Measurements from ENCODE around the gene PPP1R9A.

The PPP1R9A gene

GRCh38 chr7:94933256-94933990 lies 26.0 kb downstream of the PPP1R9A start:
- no peak overlapping the region for H4K91ac ChIP-seq (ENCODE audit: low read depth, low read length, poor library complexity)
- no peaks in the 10 kb centered on the region for H3K79me1 ChIP-seq (ENCODE audit: low read depth, low read length)
- no CpG with 5 or more reads among the region's 3 CpGs for WGBS, 2 donors (ENCODE audit: extremely low coverage in 2 of 2, insufficient read length in 2 of 2, insufficient replicate concordance in 1 of 2)
- no peak overlapping the region for H3K4me3 ChIP-seq (ENCODE audit: low read length in 2 of 2)
- H3K9ac ChIP-seq (ENCODE audit: low read depth, low read length, poor library complexity), result no peak overlapping the region
- no peak overlapping the region for H2AFZ ChIP-seq (ENCODE audit: low read length)
- H3K36me3 ChIP-seq (replicated peaks in 1 of 2; ENCODE audit: control insufficient read depth in 2 of 2, insufficient read depth in 2 of 2, low read length in 2 of 2), result no peaks in the 10 kb centered on the region
- H3K14ac ChIP-seq (ENCODE audit: low read length), result no peak overlapping the region
- no peak overlapping the region for H3K4me2 ChIP-seq (ENCODE audit: insufficient read depth, low read length, poor library complexity, severe bottlenecking)
- no peak overlapping the region for H3K4ac ChIP-seq (ENCODE audit: low read length)
- H3K18ac ChIP-seq (ENCODE audit: low read length), result no peak overlapping the region
- no peak overlapping the region for H3K27ac ChIP-seq (replicated peaks; ENCODE audit: low read length)
- H2BK120ac ChIP-seq (ENCODE audit: low read depth, low read length), result no peak overlapping the region
- H3K23ac ChIP-seq (ENCODE audit: low read depth, low read length, poor library complexity), result no peak overlapping the region
- H2AK5ac ChIP-seq (ENCODE audit: low read depth, low read length), result no peak overlapping the region
- H2BK15ac ChIP-seq (ENCODE audit: low read length), result no peak overlapping the region
- H3K9me3 ChIP-seq (replicated peaks in 1 of 2; ENCODE audit: control insufficient read depth in 2 of 2, insufficient read depth in 1 of 2, low read depth in 1 of 2, low read length in 2 of 2), result no peaks in the 10 kb centered on the region
- H4K8ac ChIP-seq (ENCODE audit: low read depth, low read length), result no peak overlapping the region
- no peaks in the 10 kb centered on the region for H3K4me1 ChIP-seq (ENCODE audit: control insufficient read depth in 2 of 2, insufficient read depth in 1 of 2, low read depth in 1 of 2, low read length in 2 of 2)
- no peak for DNase-seq (ENCODE audit: low spot score)
- H2BK5ac ChIP-seq (ENCODE audit: low read length), result no peak overlapping the region
- H2BK12ac ChIP-seq (ENCODE audit: low read length), result no peak overlapping the region
- no peaks in the 10 kb centered on the region for H3K27me3 ChIP-seq (ENCODE audit: control insufficient read depth in 3 of 3, insufficient read depth in 3 of 3, low read depth in 1 of 3, low read length in 3 of 3)

GRCh38 chr7:94939395-94939794 lies 32.0 kb downstream of the PPP1R9A start:
- H3K27ac ChIP-seq (replicated peaks; ENCODE audit: low read length), result no peak overlapping the region
- H3K4me3 ChIP-seq (ENCODE audit: low read length in 2 of 2), result no peak overlapping the region
- no peak overlapping the region for H2BK5ac ChIP-seq (ENCODE audit: low read length)
- H3K4me2 ChIP-seq (ENCODE audit: insufficient read depth, low read length, poor library complexity, severe bottlenecking), result no peak overlapping the region
- H3K79me1 ChIP-seq (ENCODE audit: low read depth, low read length), result no peaks in the 10 kb centered on the region
- H2AFZ ChIP-seq (ENCODE audit: low read length), result no peak overlapping the region
- H3K36me3 ChIP-seq (replicated peaks in 1 of 2; ENCODE audit: control insufficient read depth in 2 of 2, insufficient read depth in 2 of 2, low read length in 2 of 2), result no peaks in the 10 kb centered on the region
- no peak for DNase-seq (ENCODE audit: low spot score)
- no peak overlapping the region for H2BK12ac ChIP-seq (ENCODE audit: low read length)
- H2BK120ac ChIP-seq (ENCODE audit: low read depth, low read length), result no peak overlapping the region
- no peak overlapping the region for H3K9ac ChIP-seq (ENCODE audit: low read depth, low read length, poor library complexity)
- H2BK15ac ChIP-seq (ENCODE audit: low read length), result no peak overlapping the region
- H3K9me3 ChIP-seq (replicated peaks in 1 of 2; ENCODE audit: control insufficient read depth in 2 of 2, insufficient read depth in 1 of 2, low read depth in 1 of 2, low read length in 2 of 2), result no peaks in the 10 kb centered on the region
- no peak overlapping the region for H3K4ac ChIP-seq (ENCODE audit: low read length)
- no peaks in the 10 kb centered on the region for H3K27me3 ChIP-seq (ENCODE audit: control insufficient read depth in 3 of 3, insufficient read depth in 3 of 3, low read depth in 1 of 3, low read length in 3 of 3)
- no peak overlapping the region for H4K91ac ChIP-seq (ENCODE audit: low read depth, low read length, poor library complexity)
- H4K8ac ChIP-seq (ENCODE audit: low read depth, low read length), result no peak overlapping the region
- no peak overlapping the region for H2AK5ac ChIP-seq (ENCODE audit: low read depth, low read length)
- H3K23ac ChIP-seq (ENCODE audit: low read depth, low read length, poor library complexity), result no peak overlapping the region
- no peak overlapping the region for H3K18ac ChIP-seq (ENCODE audit: low read length)
- no peaks in the 10 kb centered on the region for H3K4me1 ChIP-seq (ENCODE audit: control insufficient read depth in 2 of 2, insufficient read depth in 1 of 2, low read depth in 1 of 2, low read length in 2 of 2)
- no peak overlapping the region for H3K14ac ChIP-seq (ENCODE audit: low read length)

GRCh38 chr7:94940241-94940640 lies 32.8 kb downstream of the PPP1R9A start:
- Histone ChIP-seq H3K9ac (ENCODE audit: low read depth, low read length, poor library complexity) (no peak overlapping the region), H2BK15ac (ENCODE audit: low read length) (no peak overlapping the region), H2BK120ac (ENCODE audit: low read depth, low read length) (no peak overlapping the region), H3K27me3 (ENCODE audit: control insufficient read depth in 3 of 3, insufficient read depth in 3 of 3, low read depth in 1 of 3, low read length in 3 of 3) (no peaks in the 10 kb centered on the region), H3K36me3 (replicated peaks in 1 of 2; ENCODE audit: control insufficient read depth in 2 of 2, insufficient read depth in 2 of 2, low read length in 2 of 2) (no peaks in the 10 kb centered on the region), H3K4me3 (ENCODE audit: low read length in 2 of 2) (no peak overlapping the region), H2BK5ac (ENCODE audit: low read length) (no peak overlapping the region), H2BK12ac (ENCODE audit: low read length) (no peak overlapping the region), H2AFZ (ENCODE audit: low read length) (no peak overlapping the region), H3K14ac (ENCODE audit: low read length) (no peak overlapping the region), H4K91ac (ENCODE audit: low read depth, low read length, poor library complexity) (no peak overlapping the region), H2AK5ac (ENCODE audit: low read depth, low read length) (no peak overlapping the region), H3K79me1 (ENCODE audit: low read depth, low read length) (no peaks in the 10 kb centered on the region), H3K23ac (ENCODE audit: low read depth, low read length, poor library complexity) (no peak overlapping the region), H3K4me2 (ENCODE audit: insufficient read depth, low read length, poor library complexity, severe bottlenecking) (no peak overlapping the region), H4K8ac (ENCODE audit: low read depth, low read length) (no peak overlapping the region), H3K4ac (ENCODE audit: low read length) (no peak overlapping the region), H3K4me1 (ENCODE audit: control insufficient read depth in 2 of 2, insufficient read depth in 1 of 2, low read depth in 1 of 2, low read length in 2 of 2) (no peaks in the 10 kb centered on the region), H3K27ac (replicated peaks; ENCODE audit: low read length) (no peak overlapping the region), H3K9me3 (replicated peaks in 1 of 2; ENCODE audit: control insufficient read depth in 2 of 2, insufficient read depth in 1 of 2, low read depth in 1 of 2, low read length in 2 of 2) (no peaks in the 10 kb centered on the region), H3K18ac (ENCODE audit: low read length) (no peak overlapping the region)
- DNase-seq (ENCODE audit: low spot score), result no peak

DNA sequence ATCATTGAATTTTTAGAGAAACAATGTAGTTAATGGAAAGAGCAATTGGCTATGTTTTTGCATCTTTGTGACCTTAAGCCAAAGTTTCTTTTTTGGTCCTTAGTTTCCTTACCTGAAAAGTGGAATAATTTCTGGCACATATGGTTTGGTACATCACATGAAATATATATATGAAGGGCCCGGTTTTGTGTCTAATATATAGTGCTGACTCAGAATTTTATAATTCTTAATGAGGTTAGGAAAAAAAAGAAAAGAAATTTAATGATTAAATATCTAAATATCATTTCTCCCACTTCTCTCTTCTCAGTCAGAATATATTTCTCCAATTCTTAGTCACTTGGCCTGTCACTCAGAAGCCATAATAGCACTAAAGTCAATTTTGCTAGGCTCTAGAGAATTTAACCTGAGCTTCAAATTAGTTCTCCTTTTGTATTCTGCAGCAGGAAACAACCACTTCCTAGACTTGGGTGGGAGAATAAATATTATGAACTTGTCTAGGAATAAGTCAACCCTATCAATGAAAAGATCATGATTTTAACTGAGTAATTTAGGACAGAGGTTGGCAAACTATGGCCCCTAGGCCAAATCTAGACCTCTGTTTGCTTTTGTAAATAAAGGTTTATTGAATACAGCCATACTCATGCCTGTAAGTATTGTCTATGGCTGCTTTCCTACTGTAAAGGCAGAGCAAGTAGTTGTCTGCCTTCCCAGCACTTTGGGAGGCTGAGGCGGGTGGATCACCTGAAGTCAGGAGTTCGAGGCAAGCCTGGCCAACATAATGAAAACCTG lies 34.6 kb downstream of the PPP1R9A start:
- no peaks in the 10 kb centered on the region for H3K27me3 ChIP-seq (ENCODE audit: control insufficient read depth in 3 of 3, insufficient read depth in 3 of 3, low read depth in 1 of 3, low read length in 3 of 3)
- no peak overlapping the region for H3K27ac ChIP-seq (replicated peaks; ENCODE audit: low read length)
- no peak overlapping the region for H3K4ac ChIP-seq (ENCODE audit: low read length)
- no peak for DNase-seq (ENCODE audit: low spot score)
- H3K23ac ChIP-seq (ENCODE audit: low read depth, low read length, poor library complexity), result no peak overlapping the region
- H2AFZ ChIP-seq (ENCODE audit: low read length), result no peak overlapping the region
- no peak overlapping the region for H3K4me3 ChIP-seq (ENCODE audit: low read length in 2 of 2)
- no peak overlapping the region for H4K91ac ChIP-seq (ENCODE audit: low read depth, low read length, poor library complexity)
- no peak overlapping the region for H2BK15ac ChIP-seq (ENCODE audit: low read length)
- H3K36me3 ChIP-seq (replicated peaks in 1 of 2; ENCODE audit: control insufficient read depth in 2 of 2, insufficient read depth in 2 of 2, low read length in 2 of 2), result no peaks in the 10 kb centered on the region
- no peak overlapping the region for H2AK5ac ChIP-seq (ENCODE audit: low read depth, low read length)
- no peak overlapping the region for H3K4me2 ChIP-seq (ENCODE audit: insufficient read depth, low read length, poor library complexity, severe bottlenecking)
- no peak overlapping the region for H2BK120ac ChIP-seq (ENCODE audit: low read depth, low read length)
- H3K9ac ChIP-seq (ENCODE audit: low read depth, low read length, poor library complexity), result no peak overlapping the region
- H3K79me1 ChIP-seq (ENCODE audit: low read depth, low read length), result no peaks in the 10 kb centered on the region
- no CpG with 5 or more reads among the region's 3 CpGs for WGBS, 2 donors (ENCODE audit: extremely low coverage in 2 of 2, insufficient read length in 2 of 2, insufficient replicate concordance in 1 of 2)
- no peaks in the 10 kb centered on the region for H3K4me1 ChIP-seq (ENCODE audit: control insufficient read depth in 2 of 2, insufficient read depth in 1 of 2, low read depth in 1 of 2, low read length in 2 of 2)
- no peak overlapping the region for H3K14ac ChIP-seq (ENCODE audit: low read length)
- H3K9me3 ChIP-seq (replicated peaks in 1 of 2; ENCODE audit: control insufficient read depth in 2 of 2, insufficient read depth in 1 of 2, low read depth in 1 of 2, low read length in 2 of 2), result no peaks in the 10 kb centered on the region
- no peak overlapping the region for H4K8ac ChIP-seq (ENCODE audit: low read depth, low read length)
- no peak overlapping the region for H2BK5ac ChIP-seq (ENCODE audit: low read length)
- H3K18ac ChIP-seq (ENCODE audit: low read length), result no peak overlapping the region
- H2BK12ac ChIP-seq (ENCODE audit: low read length), result no peak overlapping the region
